ENCODE data around the gene ICOSLG.
"Not testable (repeated sequence)": the region's sequence is repeated elsewhere in the genome, so short reads cannot be mapped to it uniquely, and the experiment has no call there.

Gene ICOSLG

DNA sequence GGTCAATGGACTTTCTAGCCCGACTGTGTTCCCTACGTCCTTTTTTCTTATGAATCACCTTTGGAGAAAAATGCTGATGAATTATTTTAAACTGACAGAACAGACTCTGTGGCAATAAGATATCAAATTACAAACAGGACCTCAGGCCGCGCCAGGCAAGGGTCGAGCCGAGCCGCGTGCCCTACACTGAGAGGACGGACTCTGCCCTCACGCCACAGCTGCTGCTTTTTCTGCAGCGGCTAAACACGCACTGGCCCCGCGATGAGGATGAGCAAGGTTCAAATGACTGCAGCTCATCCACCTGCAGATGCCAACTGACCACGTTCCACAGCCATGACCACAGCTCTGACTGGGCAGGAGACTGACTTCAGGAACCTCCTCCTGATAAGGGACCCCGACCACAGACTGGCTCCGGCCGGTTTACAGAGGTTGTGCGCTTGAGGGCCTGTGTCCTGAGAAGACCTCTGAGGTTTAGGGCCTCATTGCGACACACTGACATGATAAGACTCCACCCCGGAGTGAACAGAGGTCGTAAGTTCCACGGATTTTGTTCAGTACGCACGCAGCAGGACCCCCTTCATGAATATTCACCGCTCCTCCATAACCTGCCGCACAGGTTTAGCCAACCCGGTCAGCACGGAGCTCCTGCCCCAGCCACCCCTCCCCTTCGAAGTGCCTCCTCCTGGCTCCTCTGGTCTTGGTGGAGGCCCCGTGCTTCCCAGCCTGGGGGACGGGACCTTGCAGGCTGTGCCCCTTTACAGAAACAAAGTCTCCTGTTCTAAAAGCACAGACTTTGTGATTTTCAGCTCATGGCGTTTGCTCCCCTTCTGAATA lies 8.7 kb upstream of the ICOSLG start:
- H3K9me3 ChIP-seq (ENCODE audit: control insufficient read depth in 1 of 2, low read length in 2 of 2); H3K9ac ChIP-seq (ENCODE audit: low read depth in 1 of 2, low read length in 2 of 2); H3K4me3 ChIP-seq (ENCODE audit: low read depth in 1 of 2, low read length in 2 of 2); H3K4me1 ChIP-seq (ENCODE audit: control insufficient read depth in 1 of 2, insufficient read depth in 2 of 2, low read length in 2 of 2); H3K36me3 ChIP-seq (ENCODE audit: control insufficient read depth in 1 of 2, insufficient read depth in 2 of 2, low read length in 2 of 2); H3K27ac ChIP-seq (ENCODE audit: low read depth, low read length); H3K27me3 ChIP-seq (ENCODE audit: control insufficient read depth in 1 of 2, insufficient read depth in 2 of 2, low read length in 2 of 2): not testable (repeated sequence)

DNA sequence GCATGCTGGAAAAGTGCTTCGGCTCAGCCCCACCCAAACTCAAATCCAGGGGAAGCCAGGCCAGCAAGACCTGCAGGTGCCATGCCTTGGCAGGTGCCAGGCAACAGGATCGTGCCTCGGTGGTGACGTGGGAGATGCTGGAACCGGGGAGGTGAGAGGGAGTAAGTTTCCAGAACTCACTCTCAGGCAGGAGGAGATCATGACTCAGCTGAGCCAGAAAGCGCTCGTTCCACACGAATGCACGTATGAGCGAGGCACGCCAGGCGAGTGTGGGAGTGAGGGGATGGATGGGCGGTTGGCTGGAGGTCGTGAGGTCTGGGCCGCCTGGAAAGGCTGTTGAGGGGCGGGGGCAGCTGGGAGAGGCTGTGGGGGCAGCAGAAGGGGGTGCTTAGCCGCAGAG lies 7.2 kb upstream of the ICOSLG start:
- not testable (repeated sequence) for H3K9me3 ChIP-seq (ENCODE audit: control insufficient read depth in 1 of 2, low read length in 2 of 2); H3K9ac ChIP-seq (ENCODE audit: low read depth in 1 of 2, low read length in 2 of 2); H3K4me3 ChIP-seq (ENCODE audit: low read depth in 1 of 2, low read length in 2 of 2); H3K4me1 ChIP-seq (ENCODE audit: control insufficient read depth in 1 of 2, insufficient read depth in 2 of 2, low read length in 2 of 2); H3K27ac ChIP-seq (ENCODE audit: low read depth, low read length); H3K27me3 ChIP-seq (ENCODE audit: control insufficient read depth in 1 of 2, insufficient read depth in 2 of 2, low read length in 2 of 2); H3K36me3 ChIP-seq (ENCODE audit: control insufficient read depth in 1 of 2, insufficient read depth in 2 of 2, low read length in 2 of 2)

DNA sequence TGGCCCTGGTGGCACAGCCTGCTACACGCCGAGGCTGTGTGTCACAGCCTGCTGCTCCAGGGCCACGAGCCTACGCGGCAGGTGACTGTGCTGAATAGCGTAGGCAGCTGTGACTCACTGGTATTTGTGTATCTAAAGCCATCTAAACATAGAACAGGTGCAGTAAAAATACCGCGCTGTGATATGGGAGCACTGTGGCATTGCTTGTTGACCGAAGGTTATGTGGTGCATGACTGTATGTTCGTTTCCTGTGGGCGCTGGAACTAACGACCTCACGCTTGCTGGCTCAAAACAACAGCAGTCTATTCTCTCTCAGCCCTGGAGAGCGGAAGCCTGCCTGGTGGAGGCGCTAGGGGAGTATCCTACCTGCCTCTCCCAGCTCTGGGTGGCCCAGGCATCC lies 3.2 kb upstream of the ICOSLG start:
- H3K27ac ChIP-seq (ENCODE audit: low read depth, low read length); H3K36me3 ChIP-seq (ENCODE audit: control insufficient read depth in 1 of 2, insufficient read depth in 2 of 2, low read length in 2 of 2); H3K27me3 ChIP-seq (ENCODE audit: control insufficient read depth in 1 of 2, insufficient read depth in 2 of 2, low read length in 2 of 2); H3K4me3 ChIP-seq (ENCODE audit: low read depth in 1 of 2, low read length in 2 of 2); H3K4me1 ChIP-seq (ENCODE audit: control insufficient read depth in 1 of 2, insufficient read depth in 2 of 2, low read length in 2 of 2); H3K9me3 ChIP-seq (ENCODE audit: control insufficient read depth in 1 of 2, low read length in 2 of 2); H3K9ac ChIP-seq (ENCODE audit: low read depth in 1 of 2, low read length in 2 of 2): not testable (repeated sequence)

DNA sequence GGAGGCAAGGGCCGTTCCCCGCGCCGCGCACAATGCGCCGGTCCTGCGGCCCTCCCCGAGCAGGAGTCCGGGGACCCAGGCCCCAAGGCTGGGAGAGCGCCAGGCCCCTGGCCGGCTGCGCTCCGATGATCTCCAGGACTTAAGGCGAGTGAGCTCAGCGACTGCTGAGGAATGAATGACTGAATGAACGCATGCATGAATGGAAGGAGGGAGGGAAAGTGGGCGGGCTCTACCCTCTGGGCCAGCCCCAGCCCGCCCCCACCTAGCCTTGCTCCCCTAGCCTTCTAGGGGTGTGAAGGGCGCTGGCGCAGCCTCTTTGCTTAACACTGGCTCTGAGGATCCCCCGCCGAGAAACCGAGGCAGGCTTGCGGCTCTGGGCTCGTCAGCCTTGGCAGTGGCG lies 538 bp upstream of the ICOSLG start:
- H3K9me3 ChIP-seq (ENCODE audit: control insufficient read depth in 1 of 2, low read length in 2 of 2); H3K9ac ChIP-seq (ENCODE audit: low read depth in 1 of 2, low read length in 2 of 2); H3K36me3 ChIP-seq (ENCODE audit: control insufficient read depth in 1 of 2, insufficient read depth in 2 of 2, low read length in 2 of 2); H3K4me3 ChIP-seq (ENCODE audit: low read depth in 1 of 2, low read length in 2 of 2); H3K27ac ChIP-seq (ENCODE audit: low read depth, low read length); H3K27me3 ChIP-seq (ENCODE audit: control insufficient read depth in 1 of 2, insufficient read depth in 2 of 2, low read length in 2 of 2); H3K4me1 ChIP-seq (ENCODE audit: control insufficient read depth in 1 of 2, insufficient read depth in 2 of 2, low read length in 2 of 2): not testable (repeated sequence)

DNA sequence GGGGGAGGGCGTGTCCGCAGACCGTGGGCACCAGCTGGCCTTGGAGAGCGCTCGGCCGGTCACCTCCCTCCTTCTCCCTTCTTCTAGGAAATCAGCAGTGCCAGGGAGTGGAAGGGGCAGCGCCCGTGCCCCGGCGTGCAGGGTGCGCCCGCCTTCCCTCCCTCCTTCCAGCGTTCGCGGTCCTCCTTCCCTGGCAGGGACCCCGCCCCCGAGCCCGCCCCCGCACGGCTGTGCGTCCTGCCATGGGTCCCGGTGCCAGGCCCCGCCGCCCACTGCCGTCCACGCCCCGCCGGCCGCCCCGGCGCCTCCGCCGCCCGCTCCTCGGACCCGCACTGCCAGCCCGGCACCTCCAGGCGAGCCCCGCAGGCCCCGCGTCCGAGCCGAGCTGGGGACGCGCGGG lies 390 bp downstream of the ICOSLG start:
- H3K36me3 ChIP-seq (ENCODE audit: control insufficient read depth in 1 of 2, insufficient read depth in 2 of 2, low read length in 2 of 2); H3K9ac ChIP-seq (ENCODE audit: low read depth in 1 of 2, low read length in 2 of 2); H3K4me3 ChIP-seq (ENCODE audit: low read depth in 1 of 2, low read length in 2 of 2); H3K27me3 ChIP-seq (ENCODE audit: control insufficient read depth in 1 of 2, insufficient read depth in 2 of 2, low read length in 2 of 2); H3K27ac ChIP-seq (ENCODE audit: low read depth, low read length); H3K4me1 ChIP-seq (ENCODE audit: control insufficient read depth in 1 of 2, insufficient read depth in 2 of 2, low read length in 2 of 2); H3K9me3 ChIP-seq (ENCODE audit: control insufficient read depth in 1 of 2, low read length in 2 of 2): not testable (repeated sequence)

DNA sequence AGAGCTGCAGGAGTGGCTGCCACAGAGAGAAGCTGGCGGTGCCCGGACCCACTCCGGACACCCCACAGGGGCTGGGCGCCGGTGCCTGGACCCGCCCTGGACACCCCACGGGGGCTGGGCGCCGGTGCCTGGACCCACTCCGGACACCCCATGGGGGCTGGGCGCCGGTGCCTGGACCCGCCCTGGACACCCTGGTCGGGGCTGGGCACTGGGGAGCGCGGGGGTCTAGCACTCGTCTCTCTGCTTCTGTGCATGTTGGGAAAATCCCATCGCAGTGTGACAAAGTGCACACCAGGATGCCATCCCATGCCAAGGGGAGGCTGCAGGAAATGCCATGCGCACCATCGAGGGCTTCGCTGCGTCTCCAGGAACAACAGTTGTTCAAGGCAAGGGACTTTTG lies 11.2 kb downstream of the ICOSLG start:
- not testable (repeated sequence) for H3K4me1 ChIP-seq (ENCODE audit: control insufficient read depth in 1 of 2, insufficient read depth in 2 of 2, low read length in 2 of 2); H3K4me3 ChIP-seq (ENCODE audit: low read depth in 1 of 2, low read length in 2 of 2); H3K9ac ChIP-seq (ENCODE audit: low read depth in 1 of 2, low read length in 2 of 2); H3K9me3 ChIP-seq (ENCODE audit: control insufficient read depth in 1 of 2, low read length in 2 of 2); H3K27ac ChIP-seq (ENCODE audit: low read depth, low read length); H3K27me3 ChIP-seq (ENCODE audit: control insufficient read depth in 1 of 2, insufficient read depth in 2 of 2, low read length in 2 of 2); H3K36me3 ChIP-seq (ENCODE audit: control insufficient read depth in 1 of 2, insufficient read depth in 2 of 2, low read length in 2 of 2)

DNA sequence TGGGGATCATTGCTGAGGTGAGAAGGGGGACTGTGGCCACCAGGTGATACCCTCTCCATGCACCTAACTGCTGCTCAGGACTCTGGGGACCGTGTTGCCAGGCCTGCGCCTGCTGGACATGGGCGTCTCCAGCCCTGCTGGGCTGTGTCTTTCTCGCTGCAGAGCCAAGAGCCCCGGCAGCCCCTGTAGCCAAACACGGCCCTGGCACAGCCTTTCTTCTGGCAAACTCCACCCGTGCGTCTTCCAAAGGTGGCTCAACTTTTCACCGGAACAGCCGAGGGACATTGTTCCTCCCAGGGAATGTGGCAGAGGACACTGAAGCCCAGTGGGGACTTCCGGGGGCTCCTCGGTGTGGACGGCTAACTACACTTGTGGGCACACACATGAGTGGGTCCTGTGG lies 12.6 kb downstream of the ICOSLG start:
- H3K27ac ChIP-seq (ENCODE audit: low read depth, low read length); H3K36me3 ChIP-seq (ENCODE audit: control insufficient read depth in 1 of 2, insufficient read depth in 2 of 2, low read length in 2 of 2); H3K4me3 ChIP-seq (ENCODE audit: low read depth in 1 of 2, low read length in 2 of 2); H3K9me3 ChIP-seq (ENCODE audit: control insufficient read depth in 1 of 2, low read length in 2 of 2); H3K4me1 ChIP-seq (ENCODE audit: control insufficient read depth in 1 of 2, insufficient read depth in 2 of 2, low read length in 2 of 2); H3K27me3 ChIP-seq (ENCODE audit: control insufficient read depth in 1 of 2, insufficient read depth in 2 of 2, low read length in 2 of 2); H3K9ac ChIP-seq (ENCODE audit: low read depth in 1 of 2, low read length in 2 of 2): not testable (repeated sequence)

DNA sequence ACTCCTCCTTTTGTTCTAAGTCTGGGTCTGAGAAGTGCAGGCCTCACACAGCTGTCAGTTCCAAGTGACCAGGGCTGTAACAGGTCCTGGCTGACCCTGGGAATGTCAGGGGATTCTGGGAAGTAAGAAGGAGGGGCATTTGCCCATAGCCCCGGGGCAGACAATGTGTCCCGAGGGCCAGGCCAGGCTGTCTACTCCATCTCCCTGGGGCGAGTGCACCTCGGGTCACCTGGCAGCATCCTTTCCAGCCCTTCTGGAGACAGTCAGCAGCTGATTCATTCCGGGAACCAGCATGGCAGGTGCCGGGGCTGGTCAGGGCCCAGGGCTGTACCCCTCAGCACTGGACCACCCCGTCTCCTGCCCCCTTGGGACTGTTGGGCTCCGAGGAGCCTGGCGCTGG lies 13.1 kb downstream of the ICOSLG start:
- H3K4me1 ChIP-seq (ENCODE audit: control insufficient read depth in 1 of 2, insufficient read depth in 2 of 2, low read length in 2 of 2); H3K27ac ChIP-seq (ENCODE audit: low read depth, low read length); H3K27me3 ChIP-seq (ENCODE audit: control insufficient read depth in 1 of 2, insufficient read depth in 2 of 2, low read length in 2 of 2); H3K9me3 ChIP-seq (ENCODE audit: control insufficient read depth in 1 of 2, low read length in 2 of 2); H3K9ac ChIP-seq (ENCODE audit: low read depth in 1 of 2, low read length in 2 of 2); H3K4me3 ChIP-seq (ENCODE audit: low read depth in 1 of 2, low read length in 2 of 2); H3K36me3 ChIP-seq (ENCODE audit: control insufficient read depth in 1 of 2, insufficient read depth in 2 of 2, low read length in 2 of 2): not testable (repeated sequence)

DNA sequence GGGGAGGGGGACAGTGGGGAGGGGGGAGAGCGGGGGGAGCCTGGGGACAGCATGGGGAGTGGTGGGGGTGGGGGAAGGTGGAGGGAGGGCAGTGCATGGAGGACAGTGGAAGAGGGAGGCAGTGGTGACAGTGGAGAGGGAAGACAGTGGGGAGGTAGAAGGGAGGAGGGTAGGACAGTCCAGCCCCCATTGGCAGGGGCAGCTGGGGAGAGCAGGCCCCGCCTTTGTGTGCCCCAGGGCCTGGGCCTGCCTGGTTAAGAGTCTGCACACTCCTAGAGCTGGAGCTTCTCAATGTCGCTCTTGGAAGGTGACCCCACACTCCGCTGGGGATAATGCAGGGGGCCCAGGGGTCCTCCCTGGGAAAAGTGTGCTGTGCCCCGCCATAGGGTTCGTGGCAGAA lies 15.1 kb downstream of the ICOSLG start:
- not testable (repeated sequence) for H3K9me3 ChIP-seq (ENCODE audit: control insufficient read depth in 1 of 2, low read length in 2 of 2); H3K4me1 ChIP-seq (ENCODE audit: control insufficient read depth in 1 of 2, insufficient read depth in 2 of 2, low read length in 2 of 2); H3K36me3 ChIP-seq (ENCODE audit: control insufficient read depth in 1 of 2, insufficient read depth in 2 of 2, low read length in 2 of 2); H3K4me3 ChIP-seq (ENCODE audit: low read depth in 1 of 2, low read length in 2 of 2); H3K27ac ChIP-seq (ENCODE audit: low read depth, low read length); H3K27me3 ChIP-seq (ENCODE audit: control insufficient read depth in 1 of 2, insufficient read depth in 2 of 2, low read length in 2 of 2); H3K9ac ChIP-seq (ENCODE audit: low read depth in 1 of 2, low read length in 2 of 2)

DNA sequence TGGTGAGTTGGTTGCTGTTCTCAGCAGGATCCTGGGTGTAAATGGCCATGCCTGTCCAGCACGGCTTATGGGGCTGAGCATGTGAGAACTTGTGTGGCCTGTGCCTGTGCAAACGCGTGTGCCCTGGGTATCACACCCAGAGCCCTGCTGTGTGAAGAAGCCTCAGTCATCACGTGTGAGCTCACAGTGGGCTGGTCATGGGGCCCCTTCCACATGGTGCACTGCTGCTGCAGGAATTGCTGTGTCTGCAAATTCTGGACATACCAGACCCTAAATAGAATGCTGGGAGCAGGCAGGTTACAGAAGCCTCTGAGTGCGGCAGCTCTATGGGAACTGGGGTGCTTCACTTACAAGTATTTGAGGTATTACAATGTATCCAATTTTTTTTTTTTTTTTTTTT lies 17.4 kb downstream of the ICOSLG start:
- not testable (repeated sequence) for H3K27ac ChIP-seq (ENCODE audit: low read depth, low read length); H3K36me3 ChIP-seq (ENCODE audit: control insufficient read depth in 1 of 2, insufficient read depth in 2 of 2, low read length in 2 of 2); H3K9me3 ChIP-seq (ENCODE audit: control insufficient read depth in 1 of 2, low read length in 2 of 2); H3K4me1 ChIP-seq (ENCODE audit: control insufficient read depth in 1 of 2, insufficient read depth in 2 of 2, low read length in 2 of 2); H3K27me3 ChIP-seq (ENCODE audit: control insufficient read depth in 1 of 2, insufficient read depth in 2 of 2, low read length in 2 of 2); H3K4me3 ChIP-seq (ENCODE audit: low read depth in 1 of 2, low read length in 2 of 2); H3K9ac ChIP-seq (ENCODE audit: low read depth in 1 of 2, low read length in 2 of 2)

DNA sequence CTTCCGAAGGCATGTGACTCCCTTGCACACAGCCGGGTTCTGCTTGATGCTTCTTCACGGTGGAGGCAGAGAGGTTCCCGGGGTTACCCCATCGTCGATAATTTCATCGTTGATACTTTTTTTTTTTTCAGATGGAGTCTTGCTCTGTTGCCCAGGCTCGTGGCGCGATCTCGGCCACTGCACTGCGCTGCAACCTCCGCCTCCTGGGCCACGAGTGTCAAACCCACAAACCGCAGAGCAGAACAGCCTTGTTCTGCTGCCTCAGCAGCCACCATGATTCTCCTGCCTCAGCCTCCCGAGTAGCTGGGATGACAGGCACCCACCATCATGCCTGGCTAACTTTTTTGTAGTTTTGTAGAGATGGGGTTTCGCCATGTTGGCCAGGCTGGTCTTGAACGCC lies 20.1 kb downstream of the ICOSLG start:
- H3K27ac ChIP-seq (ENCODE audit: low read depth, low read length); H3K36me3 ChIP-seq (ENCODE audit: control insufficient read depth in 1 of 2, insufficient read depth in 2 of 2, low read length in 2 of 2); H3K4me1 ChIP-seq (ENCODE audit: control insufficient read depth in 1 of 2, insufficient read depth in 2 of 2, low read length in 2 of 2); H3K9me3 ChIP-seq (ENCODE audit: control insufficient read depth in 1 of 2, low read length in 2 of 2); H3K27me3 ChIP-seq (ENCODE audit: control insufficient read depth in 1 of 2, insufficient read depth in 2 of 2, low read length in 2 of 2); H3K9ac ChIP-seq (ENCODE audit: low read depth in 1 of 2, low read length in 2 of 2); H3K4me3 ChIP-seq (ENCODE audit: low read depth in 1 of 2, low read length in 2 of 2): not testable (repeated sequence)
